KOPT-K1 (cell line): ENCODE data around the gene CHST11.

Source experiments
- H3K27ac ChIP-seq: fragments of 200-600 bp; sonication (generic); 2 replicates; pipeline ENCODE4 v1.5.1; 2016; ENCODE audit warnings: antibody characterized with exemption, mild to moderate bottlenecking, low read depth, low read length; ENCODE audit not compliant: poor library complexity, severe bottlenecking
- H3K36me3 ChIP-seq: fragments of 200-600 bp; sonication (generic); 2 replicates; pipeline ENCODE4 v1.5.1; 2017; ENCODE audit warnings: antibody characterized with exemption, mild to moderate bottlenecking, low read length, moderate library complexity; ENCODE audit not compliant: insufficient read depth
- H3K9me3 ChIP-seq: fragments of 200-600 bp; sonication (generic); 2 replicates; pipeline ENCODE4 v1.5.1; 2017; ENCODE audit warnings: antibody characterized with exemption, low read length, mild to moderate bottlenecking; ENCODE audit not compliant: insufficient read depth, poor library complexity, severe bottlenecking

The CHST11 gene

DNA sequence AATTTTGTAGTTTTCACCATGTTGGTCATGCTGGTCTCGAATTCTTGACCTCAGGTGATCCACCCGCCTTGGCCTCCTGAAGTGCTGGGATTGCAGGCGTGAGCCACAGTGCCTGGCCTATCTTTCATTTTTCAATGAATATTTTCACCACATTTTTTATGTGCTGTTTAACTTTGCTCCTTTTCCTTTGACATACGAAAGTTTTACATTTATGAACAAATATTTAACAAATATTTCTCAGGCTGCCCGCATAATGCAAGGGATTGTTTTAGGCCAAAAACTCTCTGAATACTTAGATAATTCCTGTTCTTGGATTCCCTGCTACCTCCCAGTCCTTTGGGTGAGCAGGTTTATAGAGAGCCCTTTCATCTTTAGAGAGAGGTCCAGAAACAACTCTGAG is 8.7 kb upstream of the CHST11 start:
- Histone ChIP-seq H3K27ac (no peak overlapping the region), H3K9me3 (peaks cover 10% of the 10 kb centered on the region), H3K36me3 (no peaks in the 10 kb centered on the region)

- H3K27ac ChIP-seq: no peak overlapping the region
- H3K9me3 ChIP-seq: peaks cover 10% of the 10 kb centered on the region
- H3K36me3 ChIP-seq: no peaks in the 10 kb centered on the region
These were observed 8.3 kb upstream of the CHST11 start for GRCh38 chr12:104448451-104448850.

GRCh38 chr12:104450700-104451099 is 6.0 kb upstream of the CHST11 start:
- Histone ChIP-seq H3K36me3 (no peaks in the 10 kb centered on the region), H3K9me3 (peaks cover 10% of the 10 kb centered on the region), H3K27ac (no peak overlapping the region)

DNA sequence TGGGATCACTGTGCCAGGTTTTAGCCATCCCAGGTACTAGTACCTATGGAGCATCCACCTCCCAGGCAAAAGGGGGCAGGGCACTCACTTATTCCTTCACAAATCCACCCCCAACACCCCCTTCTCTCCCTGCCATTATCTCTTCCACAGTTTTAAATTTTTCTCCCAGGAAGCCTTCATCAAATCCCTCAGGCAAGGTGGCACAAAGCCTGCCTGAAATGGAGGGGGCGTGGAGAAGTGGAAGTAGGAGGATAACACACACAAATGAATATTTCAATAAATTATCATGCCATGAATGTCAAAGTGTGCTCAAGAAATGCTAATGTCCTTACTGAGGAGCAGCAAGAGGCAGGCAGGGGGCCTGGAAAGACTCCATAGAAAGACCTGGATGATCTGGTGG is 4.7 kb upstream of the CHST11 start:
- Histone ChIP-seq H3K9me3 (peaks cover 10% of the 10 kb centered on the region), H3K36me3 (no peaks in the 10 kb centered on the region), H3K27ac (no peak overlapping the region)

DNA sequence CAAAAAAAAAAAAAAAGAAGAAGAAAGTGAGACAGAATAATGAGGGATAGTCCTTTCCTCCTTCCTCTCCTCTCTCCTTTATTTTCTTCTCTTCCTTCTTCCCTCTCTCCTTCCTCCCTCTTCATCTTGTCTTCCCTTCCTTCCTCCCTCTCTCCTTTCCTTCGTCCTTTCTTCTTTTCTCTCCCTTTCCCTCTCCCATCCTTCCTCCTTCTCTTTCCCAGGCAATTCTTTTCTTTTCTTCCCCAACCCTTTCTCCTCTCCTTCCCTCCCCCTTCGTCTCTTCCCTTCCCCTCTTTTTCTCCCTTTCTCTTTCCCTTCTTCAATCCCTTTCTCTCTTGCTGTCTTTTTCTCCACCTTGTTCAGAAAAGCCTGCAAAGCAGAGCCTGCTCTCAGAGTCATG is 3.6 kb upstream of the CHST11 start:
- Histone ChIP-seq H3K27ac (no peak overlapping the region), H3K36me3 (peaks cover 4% of the 10 kb centered on the region; the same call in 1 of the 2 replicates), H3K9me3 (peaks cover 10% of the 10 kb centered on the region)

GRCh38 chr12:104454997-104455396 is 1.8 kb upstream of the CHST11 start:
- Histone ChIP-seq H3K36me3 (peaks cover 23% of the 10 kb centered on the region), H3K9me3 (peaks cover 10% of the 10 kb centered on the region), H3K27ac (peak overlapping the region; percentile 96)

DNA sequence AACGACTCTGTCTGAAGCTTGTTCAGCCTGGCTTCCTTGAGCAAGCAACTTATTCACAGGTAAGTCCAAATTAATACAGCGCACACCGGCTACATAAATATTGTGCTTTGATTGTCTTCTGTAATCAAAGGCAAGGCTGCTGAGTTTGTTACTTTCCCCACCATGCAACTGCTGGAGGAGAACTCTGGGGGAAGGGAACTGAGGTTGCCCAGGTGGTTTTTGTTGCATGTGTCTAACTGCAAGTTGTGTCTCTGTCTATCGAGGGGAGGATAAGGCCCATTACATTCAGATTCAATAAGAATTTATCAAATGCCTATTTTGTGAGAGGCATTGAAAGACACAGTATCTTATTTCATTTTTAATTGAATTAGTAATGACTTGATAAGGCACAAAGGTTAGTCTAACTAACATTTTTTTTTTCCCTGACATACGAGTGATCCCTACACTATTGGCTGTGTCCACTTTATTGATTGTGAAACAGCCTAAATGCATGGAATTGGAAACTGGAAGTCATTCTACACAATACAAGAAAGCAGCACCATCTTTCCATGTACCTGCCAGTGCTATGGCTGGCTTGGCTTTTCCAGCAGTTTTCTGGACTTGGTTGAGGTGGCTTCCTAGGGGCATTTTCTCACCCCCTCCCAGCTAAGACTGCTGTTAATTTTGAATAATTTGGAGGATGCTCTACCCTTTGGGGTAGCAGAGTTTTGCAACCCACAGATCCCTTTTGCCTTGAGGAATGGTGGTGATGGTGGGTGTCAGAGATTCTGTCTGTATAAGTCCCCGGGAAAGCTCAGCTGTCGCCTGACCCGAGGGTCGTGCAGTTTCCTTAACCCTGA is 951 bp upstream of the CHST11 start:
- peaks cover 5% of the 10 kb centered on the region for H3K9me3 ChIP-seq
- peaks cover 29% of the 10 kb centered on the region for H3K36me3 ChIP-seq
- H3K27ac ChIP-seq: peak overlapping the region; percentile 96

DNA sequence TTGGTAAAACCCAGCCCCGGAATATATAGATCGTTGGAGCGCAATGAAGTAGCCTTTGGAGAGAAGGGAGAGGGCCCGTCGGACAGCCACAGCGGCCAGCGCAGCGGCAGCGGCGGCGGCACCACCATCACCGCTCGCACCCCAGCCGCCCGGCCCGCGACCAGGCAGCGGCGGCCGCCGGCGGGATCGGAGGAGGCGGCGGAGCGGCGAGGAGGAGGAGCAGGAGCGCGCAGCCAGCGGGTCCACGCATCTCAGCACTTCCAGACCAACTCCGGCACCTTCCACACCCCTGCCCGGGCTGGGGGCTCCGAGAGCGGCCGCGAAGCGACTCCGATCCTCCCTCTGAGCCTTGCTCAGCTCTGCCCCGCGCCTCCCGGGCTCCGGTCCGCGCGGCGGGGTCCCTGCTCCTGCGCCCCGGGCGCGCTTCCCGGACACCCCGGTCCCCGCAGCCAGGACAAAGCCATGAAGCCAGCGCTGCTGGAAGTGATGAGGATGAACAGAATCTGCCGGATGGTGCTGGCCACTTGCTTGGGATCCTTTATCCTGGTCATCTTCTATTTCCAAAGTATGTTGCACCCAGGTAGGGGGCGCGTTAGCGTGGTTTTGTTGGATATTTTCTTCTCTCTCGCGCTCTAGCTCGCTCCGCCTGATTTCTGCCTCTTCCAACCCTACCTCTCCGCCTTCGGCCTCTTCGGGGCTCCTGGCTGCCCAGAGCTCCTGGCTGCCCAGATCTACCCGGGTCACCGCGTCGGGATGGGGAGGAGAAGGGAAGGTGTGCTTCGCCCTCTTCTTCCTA is 400 bp downstream of the CHST11 start:
- Histone ChIP-seq H3K9me3 (no peaks in the 10 kb centered on the region), H3K27ac (peak overlapping the region; percentile 96), H3K36me3 (peaks cover 34% of the 10 kb centered on the region)

- H3K9me3 ChIP-seq: no peaks in the 10 kb centered on the region
- peak overlapping the region; percentile 96 for H3K27ac ChIP-seq
- H3K36me3 ChIP-seq: peaks cover 34% of the 10 kb centered on the region
These were observed 1.3 kb downstream of the CHST11 start for GRCh38 chr12:104457746-104458693.

DNA sequence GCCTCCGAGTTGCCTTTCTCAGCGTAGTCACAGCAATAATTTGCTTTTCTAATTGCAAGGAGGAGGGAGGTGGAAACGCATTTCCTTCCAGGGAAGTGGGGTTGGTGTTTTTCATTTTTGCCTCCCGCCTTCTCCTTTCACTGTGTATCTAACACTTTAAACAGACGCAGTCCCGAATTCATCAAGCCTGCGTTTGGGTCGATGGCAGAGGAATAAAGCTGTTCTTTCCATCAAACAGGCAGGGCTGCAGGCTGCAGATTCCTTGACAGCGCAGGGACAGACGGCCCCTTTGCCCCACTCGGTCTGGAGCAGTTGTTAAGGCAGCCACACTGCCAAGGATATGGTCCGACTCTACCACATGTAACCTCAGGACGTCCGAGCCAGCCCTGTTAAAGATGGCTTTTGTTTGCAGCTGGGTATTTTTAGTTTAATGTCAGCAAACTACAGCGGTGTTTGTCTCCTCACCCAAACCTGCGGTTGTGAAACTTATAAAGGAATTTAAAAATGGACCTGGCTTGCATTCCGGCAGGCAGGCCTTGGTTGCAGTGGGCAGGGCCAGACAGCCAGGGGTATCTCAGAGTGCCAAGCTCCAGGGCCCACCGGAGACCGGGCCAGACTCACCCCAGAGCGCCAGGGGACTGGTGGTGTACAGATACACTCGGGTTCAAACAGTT is 2.1 kb downstream of the CHST11 start:
- Histone ChIP-seq H3K36me3 (peaks cover 41% of the 10 kb centered on the region), H3K9me3 (no peaks in the 10 kb centered on the region), H3K27ac (peak overlapping the region; percentile 96)

DNA sequence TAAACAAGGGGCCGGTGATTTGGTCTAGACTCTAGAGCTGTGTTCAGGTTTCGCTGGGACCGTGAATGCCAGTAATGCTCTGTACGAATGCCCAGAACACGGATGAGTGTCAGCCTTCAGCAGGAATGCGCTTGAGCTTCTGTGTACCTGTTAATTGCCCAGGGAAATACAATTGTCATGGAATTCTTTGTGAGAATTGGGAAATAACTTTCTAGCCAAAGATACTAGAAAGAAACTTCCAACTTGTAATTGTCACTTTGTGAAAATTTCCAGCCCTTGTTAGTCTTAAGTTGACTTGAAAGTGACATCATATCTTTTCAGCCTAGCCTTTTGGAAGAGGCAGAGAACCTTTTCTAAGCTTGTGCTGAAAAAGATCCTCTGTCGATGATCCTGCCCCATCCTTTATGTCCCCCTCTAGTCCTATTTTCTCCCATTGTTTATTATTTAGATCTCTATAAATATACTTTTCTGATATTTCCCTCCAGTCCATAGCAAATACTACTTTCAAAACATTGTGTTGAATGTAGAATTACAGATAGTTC is 2.7 kb downstream of the CHST11 start:
- Histone ChIP-seq H3K27ac (peak overlapping the region; percentile 96), H3K36me3 (peaks cover 41% of the 10 kb centered on the region), H3K9me3 (no peaks in the 10 kb centered on the region)

DNA sequence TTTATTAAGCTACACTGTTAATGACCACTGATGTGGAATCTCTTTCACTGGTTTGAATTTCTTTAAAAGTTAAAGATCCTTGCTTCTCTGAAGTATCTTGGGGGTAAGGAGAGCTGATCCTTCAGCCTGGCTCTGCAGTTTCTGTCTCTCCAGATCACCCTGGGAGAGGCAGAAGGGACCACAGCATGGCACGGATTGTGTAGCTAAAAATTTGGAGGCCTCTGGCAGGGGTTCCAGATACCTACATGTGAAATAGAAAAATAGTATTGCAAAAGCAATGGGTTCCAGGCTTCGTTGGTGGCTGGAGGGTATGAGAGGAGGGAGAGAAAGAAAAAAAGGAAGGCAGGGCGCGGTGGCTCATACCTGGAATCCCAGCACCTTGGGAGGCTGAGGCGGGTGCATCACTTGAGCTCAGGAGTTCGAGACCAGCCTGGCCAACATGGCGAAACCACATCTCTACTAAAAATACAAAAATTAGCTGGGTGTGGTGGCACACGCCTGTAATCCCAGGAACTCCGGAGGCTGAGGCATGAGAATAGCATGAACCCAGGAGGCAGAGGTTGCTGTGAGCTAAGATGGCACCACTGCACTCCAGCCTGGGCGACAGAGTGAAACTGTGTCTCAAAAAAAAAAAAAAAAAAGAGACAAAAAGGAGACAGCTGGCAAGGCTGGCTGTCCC is 3.4 kb downstream of the CHST11 start:
- Histone ChIP-seq H3K9me3 (no peaks in the 10 kb centered on the region), H3K36me3 (peaks cover 49% of the 10 kb centered on the region), H3K27ac (peak overlapping the region; percentile 96)

- H3K27ac ChIP-seq: peak overlapping the region; percentile 96
- no peaks in the 10 kb centered on the region for H3K9me3 ChIP-seq
- H3K36me3 ChIP-seq: peaks cover 49% of the 10 kb centered on the region
These were observed 4.4 kb downstream of the CHST11 start for GRCh38 chr12:104460973-104461698.
